WI38 (cell line): ENCODE results near the gene GHRHR.

Source experiments
- H3K4me3 ChIP-seq: 2 replicates; pipeline ENCODE4 v1.5.1; 2011; ENCODE audit warnings: low read depth, mild to moderate bottlenecking, control low read depth, low read length
- TF ChIP-seq, protein P1 (sequence below): IDR thresholded peaks from 2 replicates; pipeline ENCODE4 v1.5.1; 2012; ENCODE audit warnings: low read depth, mild to moderate bottlenecking, control low read depth, low read length

GHRHR gene

DNA sequence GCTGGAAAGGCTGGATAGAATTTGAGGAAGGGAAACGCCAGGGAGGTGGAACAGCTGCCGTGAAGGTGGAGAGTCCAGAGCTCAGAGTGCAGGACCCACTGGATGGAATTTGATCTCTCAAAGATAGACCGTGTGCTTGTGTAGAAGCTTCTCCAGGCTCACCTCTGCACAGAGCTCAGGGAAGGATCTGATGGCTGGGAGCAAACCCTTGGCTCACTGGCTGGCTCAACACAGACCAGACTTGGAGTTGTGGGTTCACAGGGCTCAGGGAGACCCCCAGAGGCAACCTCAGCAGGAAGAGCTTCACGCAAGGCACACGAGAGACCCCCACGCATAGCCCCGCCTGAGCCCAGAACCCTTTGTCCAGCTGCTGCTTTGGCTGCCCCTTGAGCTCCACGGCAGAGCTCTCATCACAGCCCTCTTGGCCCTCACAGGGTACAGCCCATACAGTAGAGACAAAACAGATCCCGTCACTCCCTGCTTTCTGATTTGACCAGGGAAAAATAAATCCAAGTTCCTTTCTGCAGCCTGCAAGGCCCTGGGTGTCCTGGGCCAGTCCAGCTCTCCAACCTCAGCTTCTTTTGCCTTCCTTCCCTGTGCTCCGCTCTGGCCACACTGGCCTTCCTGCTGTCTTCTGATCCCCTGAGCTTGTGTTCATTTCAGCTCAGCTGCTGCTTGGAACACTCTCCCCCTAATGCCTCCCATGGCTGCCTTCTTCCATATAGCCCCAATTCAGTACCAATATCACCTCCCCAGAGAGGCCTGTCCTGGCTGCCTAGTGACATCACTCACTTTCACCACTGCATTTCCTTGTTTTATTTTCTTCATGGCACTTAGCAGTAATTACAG is 26.3 kb downstream of the GHRHR start:
- H3K4me3 ChIP-seq, result no peak overlapping the region
- TF ChIP-seq, protein P1, sequence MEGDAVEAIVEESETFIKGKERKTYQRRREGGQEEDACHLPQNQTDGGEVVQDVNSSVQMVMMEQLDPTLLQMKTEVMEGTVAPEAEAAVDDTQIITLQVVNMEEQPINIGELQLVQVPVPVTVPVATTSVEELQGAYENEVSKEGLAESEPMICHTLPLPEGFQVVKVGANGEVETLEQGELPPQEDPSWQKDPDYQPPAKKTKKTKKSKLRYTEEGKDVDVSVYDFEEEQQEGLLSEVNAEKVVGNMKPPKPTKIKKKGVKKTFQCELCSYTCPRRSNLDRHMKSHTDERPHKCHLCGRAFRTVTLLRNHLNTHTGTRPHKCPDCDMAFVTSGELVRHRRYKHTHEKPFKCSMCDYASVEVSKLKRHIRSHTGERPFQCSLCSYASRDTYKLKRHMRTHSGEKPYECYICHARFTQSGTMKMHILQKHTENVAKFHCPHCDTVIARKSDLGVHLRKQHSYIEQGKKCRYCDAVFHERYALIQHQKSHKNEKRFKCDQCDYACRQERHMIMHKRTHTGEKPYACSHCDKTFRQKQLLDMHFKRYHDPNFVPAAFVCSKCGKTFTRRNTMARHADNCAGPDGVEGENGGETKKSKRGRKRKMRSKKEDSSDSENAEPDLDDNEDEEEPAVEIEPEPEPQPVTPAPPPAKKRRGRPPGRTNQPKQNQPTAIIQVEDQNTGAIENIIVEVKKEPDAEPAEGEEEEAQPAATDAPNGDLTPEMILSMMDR, result no peak

DNA sequence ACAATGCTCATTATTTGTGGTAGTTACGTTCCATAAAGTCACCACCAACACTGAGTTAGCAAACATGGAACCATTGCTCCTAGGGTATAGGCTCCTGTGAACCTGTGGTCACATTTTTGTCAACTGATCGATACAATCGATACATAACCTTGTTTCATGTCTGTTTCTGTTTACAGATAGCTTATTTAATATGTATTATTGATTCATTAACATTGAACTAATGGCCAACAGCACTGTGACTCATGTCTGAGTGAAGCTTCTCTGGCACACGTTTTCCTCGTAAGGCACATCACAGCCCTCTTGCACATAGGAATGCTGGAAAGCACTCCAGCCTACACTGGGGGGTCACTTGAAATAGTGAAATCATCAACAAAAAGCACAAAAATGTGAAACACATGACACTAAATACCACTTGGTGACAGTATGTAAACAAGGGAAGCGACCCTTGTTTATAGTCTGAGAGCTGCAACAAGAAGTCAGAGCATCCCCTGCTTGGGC is 27.0 kb downstream of the GHRHR start:
- TF ChIP-seq, protein P1, result no peak
- H3K4me3 ChIP-seq, result no peak overlapping the region

DNA sequence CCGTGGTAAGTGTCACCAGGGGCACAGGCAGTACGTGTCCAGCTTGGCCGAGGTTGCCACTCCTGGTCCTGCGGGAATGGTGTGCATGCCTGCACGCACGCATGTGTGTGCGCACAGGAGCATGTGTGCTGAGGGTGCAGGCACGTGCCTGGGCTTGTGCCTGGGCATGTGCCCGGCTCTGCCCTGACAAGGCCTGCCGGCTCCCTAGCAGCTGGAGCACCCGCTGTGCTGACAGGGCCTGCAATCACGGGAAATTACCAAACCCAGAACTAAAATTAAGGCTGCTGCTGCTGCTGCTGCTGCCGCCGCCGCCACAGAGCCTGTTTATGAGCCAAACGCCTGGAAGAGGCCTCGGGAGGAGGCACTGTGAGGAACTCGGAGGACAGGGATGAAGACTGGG is 28.7 kb downstream of the GHRHR start:
- H3K4me3 ChIP-seq, result no peak overlapping the region

DNA sequence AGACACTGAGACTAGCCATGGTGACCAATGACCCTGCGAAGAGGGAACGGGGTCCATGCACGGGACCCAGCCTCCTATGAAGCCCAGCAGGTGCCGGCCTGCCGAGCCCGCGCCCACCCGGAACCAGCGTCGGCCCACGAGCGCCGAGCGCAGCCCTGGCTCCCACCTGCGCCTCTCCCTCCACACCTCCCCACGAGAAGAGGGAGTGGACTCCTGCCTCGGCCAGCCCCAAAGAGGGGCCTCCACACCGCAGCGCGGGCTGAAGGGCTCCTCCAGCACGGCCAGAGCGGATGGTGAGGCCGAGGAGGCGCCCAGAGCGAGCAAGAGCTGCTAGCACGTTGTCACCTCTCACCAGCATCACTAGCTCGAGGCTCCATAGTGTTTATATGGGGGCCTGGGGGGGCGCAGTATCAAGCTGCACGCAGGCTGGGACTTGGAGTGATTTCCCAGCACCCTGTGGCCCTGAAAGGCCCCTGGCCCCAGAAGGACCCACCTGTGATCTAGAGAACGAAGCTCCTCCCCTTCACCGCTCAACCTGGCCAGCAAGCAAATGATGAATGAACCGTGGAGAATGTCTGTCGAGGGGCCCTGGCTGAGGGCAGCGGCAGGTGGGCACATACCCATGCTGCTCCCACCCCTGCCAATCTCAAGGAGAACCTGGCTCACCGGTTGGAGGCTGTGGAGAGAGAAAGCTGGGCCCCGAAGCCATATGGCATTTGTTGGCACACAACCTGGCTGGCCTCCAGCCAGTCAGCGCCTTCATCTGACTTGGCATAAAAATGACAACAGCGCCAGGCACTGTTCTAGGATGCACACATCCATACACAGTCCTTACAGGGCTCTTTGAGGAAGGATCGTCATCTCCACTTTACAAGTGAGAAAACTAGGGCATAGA is 30.7 kb downstream of the GHRHR start:
- no peak overlapping the region for H3K4me3 ChIP-seq
- TF ChIP-seq, protein P1, result no peak

More for the DNA sequence above, 28.7 kb downstream of the GHRHR start:
- TF ChIP-seq, protein P1, result no peak

DNA sequence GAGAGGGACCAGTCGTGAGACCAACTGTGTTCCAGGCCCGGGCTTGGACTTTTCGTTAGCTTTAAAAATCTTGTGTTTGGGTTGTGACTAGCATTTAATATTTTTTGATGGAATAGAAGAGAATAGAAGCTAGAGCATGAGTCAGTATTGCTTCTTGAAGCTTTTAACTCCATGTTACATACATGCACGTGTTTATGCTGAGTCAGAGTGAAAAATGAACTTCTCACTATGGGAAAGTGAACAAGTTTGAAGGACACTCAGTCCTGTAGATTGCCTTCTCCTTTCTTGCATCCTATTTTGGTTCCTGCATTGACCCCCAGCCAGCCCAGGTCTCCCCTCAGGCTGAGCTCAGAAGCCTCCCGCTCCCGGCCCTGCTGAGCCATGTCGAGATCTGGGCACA is 31.8 kb downstream of the GHRHR start:
- H3K4me3 ChIP-seq, result no peak overlapping the region
- TF ChIP-seq, protein P1, result no peak

DNA sequence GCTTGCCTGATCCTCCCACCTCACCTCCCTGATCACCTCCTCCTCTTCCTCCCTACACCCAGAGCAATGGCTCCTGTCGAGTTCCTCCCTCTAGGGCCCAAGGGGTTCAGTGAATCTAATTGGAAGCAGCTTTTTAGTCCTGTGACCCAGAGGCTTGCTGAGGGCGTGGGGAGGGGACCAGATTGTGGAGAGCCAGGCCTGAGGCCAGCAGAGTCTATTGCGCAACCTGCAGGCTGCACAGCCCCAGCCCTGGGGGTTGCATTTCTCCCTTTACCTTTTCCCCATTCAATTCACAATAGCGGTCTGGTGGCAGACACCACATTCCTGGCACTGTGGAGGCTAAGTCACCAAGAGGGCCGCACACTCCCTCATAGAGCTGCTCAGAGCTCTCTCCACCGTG is 32.5 kb downstream of the GHRHR start:
- TF ChIP-seq, protein P1, result no peak
- no peak overlapping the region for H3K4me3 ChIP-seq
